Natural killer cell treated with Interleukin-12 subunit alpha and Interleukin-12 subunit beta and Interleukin-15 and Interleukin-18, amount 100 ng/mL, for 72 hours (primary cell): ENCODE data around the gene IRAK2. TPM values are rescaled to one million over a fixed set of nuclear protein-coding genes. Genes with fewer than 3 reads are reported as not detected.

Experiments used
- ATAC-seq, 2 donors: fragments of 150-1000 bp; cut with Tn5 transposase in 1 of 2; sonication (Bioruptor Pico), chemical (Tn5 transposase) in 1 of 2; 2 replicates each; pipeline ENCODE4 v1.10.0; 2021
- DNase-seq: peaks from one replicate; pipeline ENCODE4 v3.0.0; 2022; ENCODE audit warnings: low spot score
- H3K27ac Mint-ChIP-seq, 2 donors: 1 replicate in 1 of 2; 2 replicates in 1 of 2; pipeline ENCODE4 v1.8.0; 2022; ENCODE audit warnings: mixed read lengths in 2 of 2, mild to moderate bottlenecking in 1 of 2, moderate library complexity in 1 of 2
- H3K27me3 Mint-ChIP-seq, 2 donors: 1 replicate in 1 of 2; 2 replicates in 1 of 2; pipeline ENCODE4 v1.8.0; 2022; ENCODE audit warnings: mixed read lengths in 2 of 2
- H3K36me3 Mint-ChIP-seq: one replicate; pipeline ENCODE4 v1.8.0; 2022; ENCODE audit warnings: mixed read lengths
- H3K4me1 Mint-ChIP-seq, 2 donors: 1 replicate in 1 of 2; 2 replicates in 1 of 2; pipeline ENCODE4 v1.8.0; 2022; ENCODE audit warnings: low read depth in 2 of 2, mixed read lengths in 2 of 2, mild to moderate bottlenecking in 1 of 2
- H3K4me3 Mint-ChIP-seq: one replicate; pipeline ENCODE4 v1.8.0; 2022; ENCODE audit warnings: mixed read lengths
- H3K9me3 Mint-ChIP-seq: 2 replicates; pipeline ENCODE4 v1.8.0; 2022; ENCODE audit warnings: mixed read lengths
- total RNA-seq, 2 donors: library from RNA; stranded (reverse); gene quantifications; one replicate each; pipeline ENCODE4 v1.2.3, GENCODE V29; 2022

The IRAK2 gene
- total RNA-seq, 2 donors from 2014 or later: 35.1 to 78.4 TPM

DNA sequence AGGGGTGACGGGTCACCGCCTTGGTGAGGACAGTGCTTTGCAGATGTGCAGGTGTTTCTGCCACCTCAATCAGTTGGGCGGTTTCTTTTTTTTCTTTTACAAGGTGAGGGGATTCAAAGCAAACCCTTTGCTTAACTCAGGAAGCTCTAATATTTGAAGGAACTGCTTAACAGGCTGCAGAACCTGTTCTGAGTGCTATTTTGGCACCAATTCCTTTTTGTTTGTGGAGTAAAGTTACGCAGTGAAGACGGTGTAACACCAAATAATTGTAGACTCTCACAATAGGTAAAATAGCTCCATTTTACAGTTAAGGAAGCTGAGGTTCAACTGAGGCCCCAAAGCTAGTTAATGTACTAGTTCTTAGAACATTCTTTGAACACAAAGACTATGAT, 121.4 kb downstream of the IRAK2 start:
- H3K36me3 Mint-ChIP-seq: peaks cover 11% of the 10 kb centered on the region
- ATAC-seq: no peak
- no peak overlapping the region for H3K27ac Mint-ChIP-seq

DNA sequence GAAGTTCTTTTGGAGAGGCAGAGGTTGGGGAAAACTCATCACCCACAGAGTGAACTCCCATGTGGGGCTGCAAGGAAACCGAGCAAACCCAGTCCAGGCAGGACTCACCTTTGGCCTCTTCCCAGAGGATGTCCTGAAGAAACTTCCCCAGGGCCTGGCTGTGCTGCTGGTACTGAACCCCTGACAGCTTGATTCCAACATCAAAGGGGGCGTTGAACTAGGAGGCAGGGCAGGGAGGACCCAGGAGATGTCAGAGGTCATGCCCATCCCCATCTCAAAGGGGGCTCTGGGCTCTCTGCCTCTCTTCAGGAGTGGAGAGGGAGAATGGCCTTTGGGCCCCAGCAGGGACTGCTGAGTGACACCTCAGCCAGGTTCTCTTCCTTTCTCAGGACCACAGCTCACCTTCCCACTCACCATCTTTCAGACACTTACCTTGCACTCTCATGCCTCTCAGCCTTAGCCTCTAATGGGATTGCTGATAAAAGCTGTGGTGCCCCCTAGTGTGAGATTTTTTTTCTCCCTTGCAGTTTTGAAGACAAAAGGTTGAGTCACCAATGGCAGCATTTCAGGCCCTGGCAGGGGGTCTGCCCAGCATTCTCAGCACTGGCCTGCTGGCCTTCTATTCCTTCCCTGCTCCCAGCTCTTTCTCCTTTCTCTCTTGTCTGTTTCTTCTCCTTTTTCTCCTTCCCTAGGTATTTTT, 122.0 kb downstream of the IRAK2 start:
- peak in 1 of 2 donors; percentile 4 for ATAC-seq
- Mint-ChIP-seq H3K9me3 (no peaks in the 10 kb centered on the region), H3K27ac (peak overlapping the region in 1 of 2 donors; percentile 37), H3K36me3 (peaks cover 11% of the 10 kb centered on the region), H3K4me1 (peaks cover 15 to 33% of the 10 kb centered on the region in 2 donors), H3K4me3 (no peak overlapping the region), H3K27me3 (no peaks in the 10 kb centered on the region)
- DNase-seq: no peak

More for the DNA sequence above, 121.4 kb downstream of the IRAK2 start:
- no peaks in the 10 kb centered on the region for H3K9me3 Mint-ChIP-seq
- no peak for DNase-seq
- H3K27me3 Mint-ChIP-seq: no peaks in the 10 kb centered on the region
- peaks cover 15 to 31% of the 10 kb centered on the region in 2 donors for H3K4me1 Mint-ChIP-seq
- no peak overlapping the region for H3K4me3 Mint-ChIP-seq

DNA sequence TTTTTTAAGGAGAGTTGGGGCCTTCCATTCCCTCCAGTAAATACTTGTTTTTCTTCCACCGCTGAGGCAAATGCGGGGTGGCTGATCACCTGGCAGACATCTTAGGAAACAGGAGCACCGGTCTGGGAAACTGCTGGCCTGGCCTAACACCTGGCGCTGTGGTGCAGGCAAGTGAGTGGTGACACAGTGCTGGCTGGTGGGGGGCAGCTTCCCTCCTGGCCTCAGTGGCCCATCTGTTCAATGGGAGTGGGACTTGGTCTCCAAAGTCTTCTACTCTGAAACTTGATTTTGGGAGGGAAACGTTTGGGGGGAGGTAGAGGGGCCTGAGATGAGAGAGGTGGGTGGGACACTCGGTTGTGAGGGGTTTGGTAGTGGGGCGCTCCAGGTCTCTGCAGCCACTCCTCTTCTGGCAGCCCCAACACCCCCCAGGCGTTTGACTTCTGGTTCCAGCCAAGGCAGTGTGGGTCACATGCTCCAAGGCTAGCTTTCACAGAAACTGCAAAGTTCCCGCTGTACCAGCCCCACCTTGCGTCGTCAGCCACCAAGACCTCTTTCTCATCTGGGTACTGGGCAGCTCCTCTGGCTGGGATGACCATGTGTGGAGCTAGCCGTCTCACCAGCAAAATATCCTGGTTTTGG, 123.3 kb downstream of the IRAK2 start:
- Mint-ChIP-seq H3K9me3 (no peaks in the 10 kb centered on the region), H3K27me3 (no peaks in the 10 kb centered on the region), H3K27ac (no peak overlapping the region), H3K4me1 (peaks cover 26 to 42% of the 10 kb centered on the region in 2 donors), H3K4me3 (no peak overlapping the region), H3K36me3 (peaks cover 6% of the 10 kb centered on the region)
- ATAC-seq: no peak
- DNase-seq: no peak

DNA sequence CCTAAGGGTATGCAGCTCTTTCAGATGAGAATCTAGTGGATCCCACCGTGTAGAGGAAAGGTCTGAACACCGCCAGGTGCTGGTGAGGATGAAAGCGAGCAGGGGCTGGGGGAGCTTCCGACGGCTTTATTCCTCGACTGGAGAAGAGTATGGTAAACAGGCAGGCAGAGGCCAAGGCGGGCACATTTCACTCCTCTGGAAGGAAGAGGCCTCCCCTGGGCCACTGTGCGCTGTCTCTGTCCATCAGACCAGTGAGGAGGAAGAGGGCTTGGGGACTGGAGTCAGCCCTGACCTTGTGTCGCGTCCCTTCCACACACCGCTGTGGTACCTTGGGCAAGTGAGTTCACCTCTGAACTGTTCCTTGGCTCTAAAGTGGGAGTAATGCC, 123.8 kb downstream of the IRAK2 start:
- H3K27ac Mint-ChIP-seq: no peak overlapping the region
- H3K9me3 Mint-ChIP-seq: no peaks in the 10 kb centered on the region
- peaks cover 26 to 42% of the 10 kb centered on the region in 2 donors for H3K4me1 Mint-ChIP-seq
- ATAC-seq: no peak
- H3K27me3 Mint-ChIP-seq: no peaks in the 10 kb centered on the region
- peaks cover 6% of the 10 kb centered on the region for H3K36me3 Mint-ChIP-seq
- no peak overlapping the region for H3K4me3 Mint-ChIP-seq
- no peak for DNase-seq

DNA sequence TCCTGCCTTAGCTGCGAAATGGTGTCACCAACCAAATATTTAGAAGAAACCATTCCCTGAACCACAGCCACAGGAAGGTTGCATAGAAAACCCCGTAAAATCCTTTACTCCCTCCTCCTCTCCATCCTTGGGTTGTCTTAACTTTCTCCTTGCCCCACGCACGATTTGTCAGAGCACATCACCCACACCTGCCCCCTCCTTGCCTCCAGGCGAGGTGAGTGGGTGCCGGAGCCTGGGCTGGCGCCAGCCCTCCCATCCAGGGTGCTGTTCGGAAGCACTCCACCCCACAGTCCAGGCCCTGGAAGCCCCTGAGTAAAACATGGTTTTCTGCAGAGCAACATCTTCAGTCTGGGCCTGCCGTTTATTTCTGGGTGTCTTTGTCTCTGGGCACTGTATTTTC, 124.4 kb downstream of the IRAK2 start:
- Mint-ChIP-seq H3K36me3 (peaks cover 6% of the 10 kb centered on the region), H3K27me3 (no peaks in the 10 kb centered on the region), H3K9me3 (no peaks in the 10 kb centered on the region), H3K27ac (no peak overlapping the region), H3K4me1 (peaks cover 26 to 40% of the 10 kb centered on the region in 2 donors), H3K4me3 (no peak overlapping the region)
- ATAC-seq (no peak), DNase-seq (no peak)

DNA sequence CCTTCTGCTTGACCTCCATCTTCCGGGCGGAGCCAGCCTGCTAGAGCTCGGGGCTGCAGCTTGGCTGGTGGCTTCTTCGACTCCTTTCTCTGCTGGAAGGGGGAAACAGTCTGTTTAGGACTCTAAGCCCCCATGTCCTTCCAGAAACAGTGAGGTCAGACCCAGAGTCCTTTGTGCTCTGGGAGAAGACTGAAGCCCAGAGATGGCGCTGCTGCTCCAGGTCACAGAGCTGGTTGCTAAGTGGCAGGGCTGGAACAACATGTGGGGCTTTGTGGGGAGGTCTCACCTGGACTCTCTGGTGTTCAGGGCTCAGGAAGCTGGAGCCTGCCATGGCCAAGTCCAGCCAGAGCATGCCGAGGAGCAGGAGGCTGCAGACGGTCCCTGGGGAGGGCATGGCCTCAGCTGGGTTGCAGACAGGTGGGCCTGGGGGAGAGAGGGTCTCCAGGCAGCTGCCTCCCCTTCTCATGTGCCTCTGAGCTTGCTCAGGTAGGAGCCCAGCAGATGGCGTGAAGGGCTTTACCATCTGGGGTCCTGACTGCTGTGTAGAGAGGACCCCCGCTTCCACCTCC, 125.2 kb downstream of the IRAK2 start:
- H3K4me3 Mint-ChIP-seq: no peak overlapping the region
- H3K27me3 Mint-ChIP-seq: no peaks in the 10 kb centered on the region
- H3K27ac Mint-ChIP-seq: no peak overlapping the region
- H3K4me1 Mint-ChIP-seq: peaks cover 23 to 36% of the 10 kb centered on the region in 2 donors
- no peaks in the 10 kb centered on the region for H3K9me3 Mint-ChIP-seq
- peaks cover 6% of the 10 kb centered on the region for H3K36me3 Mint-ChIP-seq
- ATAC-seq: no peak
- DNase-seq: no peak

DNA sequence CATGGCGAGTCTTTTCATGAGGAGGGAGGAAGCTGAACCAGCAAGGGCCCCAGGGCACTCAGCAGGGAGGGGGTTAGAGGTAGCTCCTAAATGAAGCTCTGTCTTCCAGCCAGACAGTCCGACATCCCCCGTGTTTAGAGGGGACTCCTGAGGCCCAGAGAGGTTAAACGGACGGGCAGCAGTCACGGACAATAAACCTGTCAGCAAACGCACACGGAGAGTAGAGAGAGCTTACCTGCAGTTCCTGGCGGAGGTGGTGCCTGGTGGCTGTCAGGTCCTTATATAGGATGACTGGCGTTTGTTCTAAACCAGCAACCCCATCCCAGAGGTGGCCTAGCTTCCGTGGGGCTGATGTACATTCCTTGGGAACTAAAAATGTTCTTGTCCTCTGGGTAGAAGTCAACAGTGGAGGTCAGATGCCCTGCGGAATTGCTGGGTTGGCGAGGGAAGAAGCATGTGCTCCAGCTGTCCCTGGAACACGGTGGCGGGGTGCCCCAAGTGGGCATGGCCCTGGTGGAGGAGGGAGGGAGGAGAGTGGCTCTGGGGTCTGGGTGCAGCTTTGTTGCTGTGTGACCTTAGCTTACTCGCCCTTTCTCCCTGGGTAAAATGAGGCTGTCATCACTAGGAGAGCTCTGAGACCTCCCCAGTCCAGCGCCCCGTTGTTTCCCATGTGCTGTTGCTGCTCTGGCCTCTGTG, 125.9 kb downstream of the IRAK2 start:
- DNase-seq: no peak
- no peak for ATAC-seq
- Mint-ChIP-seq H3K4me1 (peaks cover 18 to 28% of the 10 kb centered on the region in 2 donors), H3K27ac (no peak overlapping the region), H3K36me3 (peaks cover 6% of the 10 kb centered on the region), H3K4me3 (no peak overlapping the region), H3K9me3 (no peaks in the 10 kb centered on the region), H3K27me3 (no peaks in the 10 kb centered on the region)

DNA sequence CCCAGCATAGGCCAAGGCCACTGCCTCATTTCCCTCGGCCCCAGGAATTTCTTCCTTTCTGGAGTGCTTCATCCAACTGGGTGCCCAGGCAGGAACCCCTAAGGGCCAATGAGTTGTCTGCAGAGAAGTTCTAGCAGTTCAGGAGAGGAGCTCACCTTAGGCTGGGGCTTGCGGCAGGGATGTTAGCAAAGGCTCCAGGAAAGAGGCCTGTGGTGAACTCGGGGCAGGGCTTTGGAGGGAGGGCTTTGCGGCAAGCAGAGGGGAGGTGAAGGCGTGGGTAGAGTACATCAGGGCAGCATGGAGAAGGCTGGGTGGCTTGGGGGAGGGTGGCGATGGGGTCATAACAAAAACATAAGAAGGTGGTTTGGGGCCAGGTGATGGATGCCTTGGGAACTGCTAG, 126.9 kb downstream of the IRAK2 start:
- peak overlapping the region; percentile 31 to 86 for H3K27ac Mint-ChIP-seq
- H3K4me3 Mint-ChIP-seq: no peak overlapping the region
- H3K27me3 Mint-ChIP-seq: no peaks in the 10 kb centered on the region
- peaks cover 18 to 29% of the 10 kb centered on the region in 2 donors for H3K4me1 Mint-ChIP-seq
- H3K36me3 Mint-ChIP-seq: peaks cover 10% of the 10 kb centered on the region
- no peaks in the 10 kb centered on the region for H3K9me3 Mint-ChIP-seq
- DNase-seq (no peak), ATAC-seq (no peak)

DNA sequence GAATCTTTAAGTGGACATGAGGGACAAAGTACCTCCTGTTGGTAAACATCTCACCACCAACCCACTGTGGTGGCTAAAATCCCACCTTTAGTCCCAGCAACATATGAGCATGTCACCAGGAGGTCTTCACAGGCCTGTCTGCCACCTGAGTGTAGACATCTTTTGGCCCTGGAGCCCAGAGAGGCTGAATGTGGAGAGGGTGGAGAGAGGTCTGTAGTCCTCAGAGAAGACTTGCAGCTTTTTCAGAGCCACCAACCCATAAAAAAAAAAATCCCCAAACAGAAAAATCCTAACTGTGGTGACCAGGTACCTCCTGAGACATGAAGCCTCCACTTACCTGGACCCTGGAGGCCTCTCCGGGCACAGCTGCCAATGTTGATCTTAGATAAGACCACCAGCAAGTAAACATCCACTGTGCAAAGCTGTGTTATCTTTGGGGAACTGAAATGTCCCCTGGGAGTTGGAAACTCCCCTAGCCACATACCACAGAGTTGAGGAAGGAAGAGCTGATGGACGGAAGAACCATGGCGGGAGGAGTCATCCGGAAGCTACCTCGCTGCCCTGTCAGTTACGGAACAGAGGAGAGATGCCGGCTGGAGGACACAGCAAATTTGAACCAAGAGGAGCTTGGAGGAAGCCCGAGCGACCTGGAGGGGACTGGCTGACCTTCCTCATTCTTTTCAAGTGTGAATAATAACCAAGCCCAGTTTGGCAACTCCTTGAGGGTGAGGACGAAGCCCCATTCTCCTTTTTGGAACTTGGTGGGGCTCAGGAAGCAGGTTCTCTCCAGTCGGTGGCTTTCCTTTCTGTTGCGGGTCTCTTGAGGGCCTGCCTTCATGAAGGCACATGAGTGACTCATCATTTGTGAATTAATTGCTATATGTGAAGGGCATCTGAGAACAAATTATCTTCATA, 128.0 kb downstream of the IRAK2 start, which contains the start of gene GHRL:
Gene GHRL (minus strand): TSS at position 443 of the 915 bp plus-strand sequence. CDS start 2,767 bp downstream, outside the sequence.
- peak; percentile 51 for DNase-seq
- peak within 1 kb of the TSS; percentile 73 for H3K4me3 Mint-ChIP-seq

More for the DNA sequence above, 128.0 kb downstream of the IRAK2 start, which contains the start of gene GHRL:
- ATAC-seq: peak; percentile 49 to 70
- peaks cover 18 to 25% of the 10 kb centered on the region in 2 donors for H3K4me1 Mint-ChIP-seq
- H3K9me3 Mint-ChIP-seq: no peaks in the 10 kb centered on the region
- H3K36me3 Mint-ChIP-seq: peaks cover 10% of the 10 kb centered on the region
- H3K27me3 Mint-ChIP-seq: no peaks in the 10 kb centered on the region
- peak within 1 kb of the TSS; percentile 86 to 88 for H3K27ac Mint-ChIP-seq

Other genes with a start within 250 kb of the IRAK2 start
- under 1 TPM; 0.57 to 0.92 TPM for gene IL17RC, start 247.8 kb upstream of the IRAK2 start, total RNA-seq
- gene CRELD1, start 231.1 kb upstream of the IRAK2 start, total RNA-seq: 10 to 100 TPM; 22.8 to 29.7 TPM
- gene PRRT3, start 212.5 kb upstream of the IRAK2 start, total RNA-seq: 10 to 100 TPM; 13.4 to 13.7 TPM
- gene EMC3, start 178.1 kb upstream of the IRAK2 start, total RNA-seq: 10 to 100 TPM; 62.5 to 65.8 TPM
- 100 to 1,000 TPM in 1 of 2 donors, 10 to 100 TPM in 1; 35.0 to 110 TPM for gene FANCD2, start 138.5 kb upstream of the IRAK2 start, total RNA-seq
- not detected for gene FANCD2OS, start 56.7 kb upstream of the IRAK2 start, total RNA-seq
- 100 to 1,000 TPM in 1 of 2 donors, 10 to 100 TPM in 1; 86.8 to 132 TPM for gene BRK1, start 49.2 kb upstream of the IRAK2 start, total RNA-seq
- gene VHL, start 23.1 kb upstream of the IRAK2 start, total RNA-seq: 10 to 100 TPM; 66.8 to 77.5 TPM
- gene TATDN2, start 83.5 kb downstream of the IRAK2 start, total RNA-seq: 10 to 100 TPM; 66.3 to 93.3 TPM
- gene GHRL, start 128.0 kb downstream of the IRAK2 start, total RNA-seq: under 1 TPM; 0.69 to 0.78 TPM
- gene SEC13, start 156.2 kb downstream of the IRAK2 start, total RNA-seq: 100 to 1,000 TPM; 125 to 148 TPM